AG09319 (cell line): ENCODE results near the gene KIFAP3.

ENCODE experiments used
- DNase-seq: peaks from one replicate; pipeline ENCODE4 v3.0.0-alpha.2; 2010; ENCODE audit warnings: low read depth; ENCODE audit errors: extremely low read depth
- CTCF ChIP-seq: IDR thresholded peaks from 2 replicates; pipeline ENCODE4 v1.5.1; 2011; ENCODE audit warnings: low read depth, mild to moderate bottlenecking, inconsistent platforms, low read length, moderate library complexity

The KIFAP3 gene

GRCh38 chr1:169946206-169946605 lies 128.3 kb downstream of the KIFAP3 start:
- DNase-seq = no peak
- TF ChIP-seq CTCF = no peak

- no peak for DNase-seq
- TF ChIP-seq CTCF = no peak
Measured at GRCh38 chr1:169945181-169945580, 129.3 kb downstream of the KIFAP3 start.

GRCh38 chr1:169944621-169945020 lies 129.9 kb downstream of the KIFAP3 start:
- no peak for TF ChIP-seq CTCF
- no peak for DNase-seq

GRCh38 chr1:169943963-169944526 lies 130.4 kb downstream of the KIFAP3 start:
- no peak for TF ChIP-seq CTCF
- DNase-seq = no peak

GRCh38 chr1:169941982-169942830 lies 132.3 kb downstream of the KIFAP3 start:
- TF ChIP-seq CTCF = no peak
- DNase-seq = peak; percentile 2

- no peak for DNase-seq
- TF ChIP-seq CTCF = no peak
Measured at GRCh38 chr1:169933984-169934725, 140.3 kb downstream of the KIFAP3 start.

- TF ChIP-seq CTCF = no peak
- peak; percentile 51 for DNase-seq
Measured at GRCh38 chr1:169931795-169932231, 142.7 kb downstream of the KIFAP3 start.
